GM18858 (cell line): ENCODE data around the gene DVL2.

Experiments used
- ATAC-seq: cut with Tn5 transposase; IDR thresholded peaks from one replicate; pipeline ENCODE4 v1.9.1; 2021; ENCODE audit not compliant: unreplicated experiment

Gene DVL2

GRCh38 chr17:7238420-7239090, 4.2 kb upstream of the DVL2 start:
- ATAC-seq = no peak

- no peak for ATAC-seq
These were observed 3.6 kb upstream of the DVL2 start for GRCh38 chr17:7237761-7238419.

- no peak for ATAC-seq
These were observed 3.0 kb upstream of the DVL2 start for GRCh38 chr17:7237266-7237760.

GRCh38 chr17:7236808-7237207, 2.5 kb upstream of the DVL2 start:
- ATAC-seq = no peak

GRCh38 chr17:7235693-7236665, 1.7 kb upstream of the DVL2 start:
- ATAC-seq = no peak

GRCh38 chr17:7233701-7234082, 625 bp downstream of the DVL2 start:
- ATAC-seq = no peak

GRCh38 chr17:7232114-7232513, 2.2 kb downstream of the DVL2 start:
- ATAC-seq = no peak

- ATAC-seq = no peak
These were observed 4.8 kb downstream of the DVL2 start for GRCh38 chr17:7229504-7229903.

- ATAC-seq = no peak
These were observed 5.4 kb downstream of the DVL2 start for GRCh38 chr17:7228920-7229319.

- ATAC-seq = no peak
These were observed 7.3 kb downstream of the DVL2 start for GRCh38 chr17:7226721-7227710.

GRCh38 chr17:7225711-7226331, 8.5 kb downstream of the DVL2 start:
- ATAC-seq = no peak

- ATAC-seq = no peak
These were observed 9.6 kb downstream of the DVL2 start for GRCh38 chr17:7224661-7225111.

- no peak for ATAC-seq
These were observed 10.2 kb downstream of the DVL2 start for GRCh38 chr17:7224110-7224509.

GRCh38 chr17:7223375-7223774, 10.9 kb downstream of the DVL2 start:
- ATAC-seq = no peak

- no peak for ATAC-seq
These were observed 11.4 kb downstream of the DVL2 start for GRCh38 chr17:7222972-7223292.

GRCh38 chr17:7222093-7222971, 12.0 kb downstream of the DVL2 start:
- no peak for ATAC-seq

- ATAC-seq = no peak
These were observed 12.8 kb downstream of the DVL2 start for GRCh38 chr17:7221278-7222092.

GRCh38 chr17:7220593-7221277, 13.6 kb downstream of the DVL2 start:
- ATAC-seq = no peak
